GM10266 (cell line): ENCODE measurements around the gene EPHB3.

Experiments used
- DNase-seq: peaks from one replicate; pipeline ENCODE4 v3.0.0; 2012; ENCODE audit errors: extremely low spot score
- TF ChIP-seq, protein P1 (sequence below): IDR thresholded peaks from 2 replicates; pipeline ENCODE4 v1.5.1; 2012; ENCODE audit warnings: mild to moderate bottlenecking, low read depth; ENCODE audit not compliant: control insufficient read depth, insufficient read depth; ENCODE audit errors: missing control alignments

The EPHB3 gene

GRCh38 chr3:184593928-184594303, 32.3 kb downstream of the EPHB3 start:
- no peak for DNase-seq
- TF ChIP-seq, protein P1, sequence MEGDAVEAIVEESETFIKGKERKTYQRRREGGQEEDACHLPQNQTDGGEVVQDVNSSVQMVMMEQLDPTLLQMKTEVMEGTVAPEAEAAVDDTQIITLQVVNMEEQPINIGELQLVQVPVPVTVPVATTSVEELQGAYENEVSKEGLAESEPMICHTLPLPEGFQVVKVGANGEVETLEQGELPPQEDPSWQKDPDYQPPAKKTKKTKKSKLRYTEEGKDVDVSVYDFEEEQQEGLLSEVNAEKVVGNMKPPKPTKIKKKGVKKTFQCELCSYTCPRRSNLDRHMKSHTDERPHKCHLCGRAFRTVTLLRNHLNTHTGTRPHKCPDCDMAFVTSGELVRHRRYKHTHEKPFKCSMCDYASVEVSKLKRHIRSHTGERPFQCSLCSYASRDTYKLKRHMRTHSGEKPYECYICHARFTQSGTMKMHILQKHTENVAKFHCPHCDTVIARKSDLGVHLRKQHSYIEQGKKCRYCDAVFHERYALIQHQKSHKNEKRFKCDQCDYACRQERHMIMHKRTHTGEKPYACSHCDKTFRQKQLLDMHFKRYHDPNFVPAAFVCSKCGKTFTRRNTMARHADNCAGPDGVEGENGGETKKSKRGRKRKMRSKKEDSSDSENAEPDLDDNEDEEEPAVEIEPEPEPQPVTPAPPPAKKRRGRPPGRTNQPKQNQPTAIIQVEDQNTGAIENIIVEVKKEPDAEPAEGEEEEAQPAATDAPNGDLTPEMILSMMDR = no peak

- DNase-seq = no peak
- TF ChIP-seq, protein P1 = no peak
Observed at GRCh38 chr3:184594371-184595001, 32.9 kb downstream of the EPHB3 start.

DNA sequence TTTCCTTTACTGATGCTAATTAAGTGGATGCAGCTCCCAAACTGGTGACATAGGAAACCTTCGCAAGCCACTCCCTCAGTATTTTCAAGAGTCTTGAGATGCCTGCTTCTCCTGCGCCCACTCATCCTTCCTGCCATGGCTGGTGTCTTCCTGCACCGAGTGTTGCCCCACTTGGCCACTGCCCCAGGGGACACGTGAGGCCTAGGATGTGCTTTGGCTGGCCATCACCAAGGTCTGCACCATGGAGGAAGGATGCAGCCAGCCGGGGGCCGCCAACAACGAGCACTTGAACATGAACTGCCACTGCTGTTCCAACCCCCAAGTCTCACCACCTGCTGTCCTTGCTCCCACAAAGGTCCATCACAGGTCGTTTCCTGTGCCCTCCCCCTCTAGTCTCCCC, 34.1 kb downstream of the EPHB3 start:
- TF ChIP-seq, protein P1 = no peak

GRCh38 chr3:184596233-184596632, 34.6 kb downstream of the EPHB3 start:
- no peak for DNase-seq
- TF ChIP-seq, protein P1 = no peak

More for the DNA sequence above, 34.1 kb downstream of the EPHB3 start:
- no peak for DNase-seq

GRCh38 chr3:184596886-184597575, 35.4 kb downstream of the EPHB3 start:
- DNase-seq = no peak
- TF ChIP-seq, protein P1 = no peak

DNA sequence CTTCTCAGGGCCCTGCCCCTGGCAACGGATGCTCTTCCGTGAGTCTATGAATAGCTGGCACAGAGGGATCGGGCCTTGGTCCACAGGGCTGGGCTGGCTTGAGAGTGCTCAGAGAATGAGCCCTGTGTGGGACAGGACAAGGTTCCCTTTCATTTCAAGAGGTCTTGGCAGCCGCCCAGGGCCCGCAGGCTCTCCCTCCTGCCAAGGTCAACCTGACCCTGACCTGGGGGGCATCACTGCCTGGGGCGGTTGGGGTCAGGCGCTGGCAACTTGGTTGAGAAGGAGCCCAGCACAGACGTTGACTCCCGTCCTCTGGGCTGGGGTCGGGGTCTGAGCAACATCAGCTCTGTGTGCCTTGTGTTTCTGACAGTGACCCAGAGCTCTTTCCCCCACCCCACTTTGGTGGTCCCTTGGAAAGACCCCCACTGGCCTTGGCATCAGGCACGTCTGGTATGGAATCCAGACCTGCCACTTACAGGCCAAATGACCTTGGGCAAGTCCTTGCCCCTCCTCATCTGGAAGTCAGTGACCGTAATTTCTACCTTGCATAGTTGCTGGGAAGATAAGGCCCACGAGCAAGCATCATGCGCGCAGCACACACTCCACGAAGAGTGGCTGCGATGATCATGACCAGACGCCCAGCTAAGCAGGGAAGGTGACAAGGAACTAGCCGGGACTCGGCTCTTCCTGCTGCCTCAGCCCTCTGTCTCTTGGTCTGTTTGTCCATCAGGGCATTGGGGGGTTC, 36.4 kb downstream of the EPHB3 start:
- TF ChIP-seq, protein P1 = no peak
- DNase-seq = no peak

GRCh38 chr3:184598574-184598927, 37.0 kb downstream of the EPHB3 start:
- TF ChIP-seq, protein P1 = no peak
- DNase-seq = no peak
